Fibroblast of pulmonary artery (primary cell): Measurements from ENCODE around the gene FASN.

Experiments used
- DNase-seq: peaks from one replicate; pipeline ENCODE4 v3.0.0-alpha.2; 2010; ENCODE audit warnings: low read depth
- H3K4me3 ChIP-seq: replicated peaks from 2 replicates; pipeline ENCODE4 v1.5.1; 2011; ENCODE audit warnings: low read depth, mild to moderate bottlenecking, control low read depth, low read length, moderate library complexity
- CTCF ChIP-seq: IDR thresholded peaks from 2 replicates; pipeline ENCODE4 v1.5.1; 2011; ENCODE audit warnings: mild to moderate bottlenecking, control low read depth, low read length, inconsistent platforms; ENCODE audit errors: missing control alignments

FASN gene

GRCh38 chr17:82055965-82056728, 41.9 kb downstream of the FASN start:
- no peak overlapping the region for H3K4me3 ChIP-seq
- no peak for DNase-seq
- no peak for TF ChIP-seq CTCF

GRCh38 chr17:82055023-82055964, 42.7 kb downstream of the FASN start:
- DNase-seq = no peak
- H3K4me3 ChIP-seq = no peak overlapping the region
- TF ChIP-seq CTCF = no peak

GRCh38 chr17:82054351-82055022, 43.5 kb downstream of the FASN start:
- H3K4me3 ChIP-seq = no peak overlapping the region
- no peak for TF ChIP-seq CTCF
- no peak for DNase-seq

GRCh38 chr17:82053556-82054263, 44.3 kb downstream of the FASN start:
- no peak for TF ChIP-seq CTCF
- no peak for DNase-seq
- H3K4me3 ChIP-seq = no peak overlapping the region

GRCh38 chr17:82053130-82053529, 44.9 kb downstream of the FASN start:
- TF ChIP-seq CTCF = no peak
- no peak for DNase-seq
- H3K4me3 ChIP-seq = peak overlapping the region; percentile 77

GRCh38 chr17:82052638-82053059, 45.4 kb downstream of the FASN start:
- TF ChIP-seq CTCF = no peak
- peak overlapping the region; percentile 77 for H3K4me3 ChIP-seq
- no peak for DNase-seq
